Measurements from ENCODE around the gene FUT2. TPM values are rescaled to one million over a fixed set of nuclear protein-coding genes. Genes with fewer than 3 reads are reported as not detected.
A peak's percentile ranks its signal among the peaks of the same experiment; 100 is the strongest.

Gene FUT2
- total and polyA plus RNA-seq, 2 of the 13 experiments (the other 11 are each of a cell fraction or from before 2014, with no cell fraction given), result 0.07 TPM; not detected in 1

- no peak for TF ChIP-seq ZHX2 (IDR thresholded peaks at IDR 0.05; ENCODE audit: low read depth)
- TF ChIP-seq ZHX2 (CRISPR knock-in tag; IDR thresholded peaks at IDR 0.05; ENCODE audit: borderline replicate concordance), result peak; percentile 92
- TF ChIP-seq ZNF431 (CRISPR knock-in tag; IDR thresholded peaks at IDR 0.05; ENCODE audit: borderline replicate concordance, low read depth), result peak; percentile 54; the same call in 1 of the 2 replicates
- peak; percentile 93 for TF ChIP-seq TFDP1 (CRISPR knock-in tag; IDR thresholded peaks at IDR 0.05; ENCODE audit: borderline replicate concordance)
- 0 out of 2 replicates have a peak, but pooled peaks have one; percentile 14 for TF ChIP-seq RARA (CRISPR knock-in tag; IDR thresholded peaks at IDR 0.05)
- peak; percentile 55; the same call in 1 of the 2 replicates for TF ChIP-seq MEIS2 (CRISPR knock-in tag; IDR thresholded peaks at IDR 0.05)
- peak; percentile 98 for TF ChIP-seq RAD21 (CRISPR knock-in tag; IDR thresholded peaks at IDR 0.05)
- TF ChIP-seq ZSCAN20 (CRISPR knock-in tag; IDR thresholded peaks at IDR 0.05; ENCODE audit: borderline replicate concordance), result no peak
- TF ChIP-seq SALL2 (CRISPR knock-in tag; IDR thresholded peaks at IDR 0.05), result peak; percentile 90; the same call in 1 of the 2 replicates
- TF ChIP-seq TFDP2 (CRISPR knock-in tag; IDR thresholded peaks at IDR 0.05), result peak; percentile 76
- no peak for TF ChIP-seq HMG20A (CRISPR knock-in tag; IDR thresholded peaks at IDR 0.05; ENCODE audit: borderline replicate concordance)
- 0 out of 2 replicates have a peak, but pooled peaks have one; percentile 44 for TF ChIP-seq REPIN1 (CRISPR knock-in tag; IDR thresholded peaks at IDR 0.05; ENCODE audit: borderline replicate concordance, low read depth)
- peak; percentile 76 for TF ChIP-seq CTCF (CRISPR knock-in tag; IDR thresholded peaks at IDR 0.05)
- TF ChIP-seq ZNF605 (CRISPR knock-in tag; IDR thresholded peaks at IDR 0.05), result no peak
- peak; percentile 76 for TF ChIP-seq ZFY (CRISPR knock-in tag; IDR thresholded peaks at IDR 0.05)
- TF ChIP-seq ZSCAN29 (CRISPR knock-in tag; conservative IDR thresholded peaks at IDR 0.05), result no peak
- peak; percentile 94 for TF ChIP-seq MAX (IDR thresholded peaks at IDR 0.05)
- TF ChIP-seq TOE1 (CRISPR knock-in tag; IDR thresholded peaks at IDR 0.05), result no peak
- TF ChIP-seq SIN3B (IDR thresholded peaks at IDR 0.05; ENCODE audit: low read length), result no peak
These were observed 43.0 kb downstream of the FUT2 start (continued) for GRCh38 chr19:48738557-48739403.
